ENCODE data around the gene CPEB3.
"Not testable (repeated sequence)": the region's sequence is repeated elsewhere in the genome, so short reads cannot be mapped to it uniquely, and the experiment has no call there.

CPEB3 gene

DNA sequence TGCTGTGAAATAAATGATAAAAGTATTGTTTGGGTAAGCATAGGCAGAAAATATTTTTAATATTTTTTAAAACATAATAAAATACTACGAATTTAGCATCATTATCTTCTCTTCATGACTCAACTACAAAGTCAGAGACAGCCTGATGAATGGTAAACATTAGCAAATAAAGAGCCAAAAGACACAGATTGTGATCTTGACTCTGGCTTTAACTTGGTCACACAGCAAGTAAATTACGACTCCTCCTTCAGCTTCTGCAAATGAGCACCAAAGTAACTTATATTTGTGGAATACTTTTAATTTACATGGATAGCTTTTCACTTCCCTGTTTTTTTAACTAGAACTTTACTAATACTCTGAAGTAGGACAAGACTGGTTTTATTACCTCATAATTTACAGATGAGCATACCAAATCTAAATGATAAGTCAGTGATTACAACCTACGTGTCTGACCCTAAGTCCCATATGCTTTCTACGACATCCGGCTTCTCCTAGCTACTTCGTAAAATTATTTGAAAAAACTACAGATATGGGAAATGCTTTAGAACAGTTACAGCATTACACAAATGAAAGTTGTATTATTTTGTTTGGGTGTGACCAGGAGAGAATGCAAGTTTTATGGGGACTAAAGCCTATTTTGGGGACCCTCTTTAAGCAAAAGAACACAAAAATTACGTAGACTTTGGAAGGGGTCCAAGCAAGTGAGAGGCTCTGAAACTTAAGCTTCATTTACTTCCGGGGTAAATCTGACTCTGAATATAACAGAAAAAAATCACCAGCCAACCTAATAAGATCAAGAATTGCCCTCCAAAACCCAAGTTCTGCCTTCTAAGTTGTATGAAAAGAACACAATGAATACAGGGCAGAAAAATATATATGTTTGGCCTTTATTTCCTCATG, 133.8 kb downstream of the CPEB3 start:
- Histone ChIP-seq H3K4me3 (ENCODE audit: low read length in 2 of 2) (no peak overlapping the region), H3K27me3 (ENCODE audit: control insufficient read depth in 2 of 2, insufficient read depth in 2 of 2, low read length in 2 of 2) (no peaks in the 10 kb centered on the region), H3K36me3 (ENCODE audit: control insufficient read depth in 2 of 2, insufficient read depth in 2 of 2, low read length in 2 of 2) (no peaks in the 10 kb centered on the region), H3K27ac (ENCODE audit: low read depth in 2 of 2, low read length in 2 of 2) (no peak overlapping the region), H3K4me1 (ENCODE audit: control insufficient read depth in 2 of 2, insufficient read depth in 2 of 2, low read length in 2 of 2) (no peaks in the 10 kb centered on the region), H3K9ac (ENCODE audit: low read depth in 1 of 2, low read length in 2 of 2) (no peak overlapping the region), H3K9me3 (ENCODE audit: control insufficient read depth in 2 of 2, low read length in 2 of 2) (no peaks in the 10 kb centered on the region)

DNA sequence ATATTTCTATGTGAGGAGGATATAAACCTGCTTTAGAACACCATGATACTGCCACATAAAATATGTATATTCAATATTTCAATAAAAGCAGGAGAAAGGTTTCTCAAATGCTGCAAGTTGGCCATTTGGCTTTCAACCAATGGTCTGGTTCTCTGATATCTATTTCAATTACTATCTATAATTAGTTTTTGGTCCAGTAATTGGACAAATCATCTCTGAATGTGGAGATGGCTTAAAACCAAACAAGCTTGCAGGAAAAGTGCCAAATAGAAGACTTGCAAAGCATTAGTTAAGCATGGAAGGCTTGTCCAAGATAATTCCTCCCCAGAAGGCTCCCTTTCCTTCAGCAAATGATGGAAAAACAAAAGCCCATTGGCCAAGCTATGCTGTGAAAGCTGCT, 140.1 kb downstream of the CPEB3 start:
- Histone ChIP-seq H3K27me3 (ENCODE audit: control insufficient read depth in 2 of 2, insufficient read depth in 2 of 2, low read length in 2 of 2) (no peaks in the 10 kb centered on the region), H3K27ac (ENCODE audit: low read depth in 2 of 2, low read length in 2 of 2) (no peak overlapping the region), H3K36me3 (ENCODE audit: control insufficient read depth in 2 of 2, insufficient read depth in 2 of 2, low read length in 2 of 2) (no peaks in the 10 kb centered on the region), H3K9ac (ENCODE audit: low read depth in 1 of 2, low read length in 2 of 2) (no peak overlapping the region), H3K4me3 (ENCODE audit: low read length in 2 of 2) (no peak overlapping the region), H3K4me1 (ENCODE audit: control insufficient read depth in 2 of 2, insufficient read depth in 2 of 2, low read length in 2 of 2) (no peaks in the 10 kb centered on the region), H3K9me3 (ENCODE audit: control insufficient read depth in 2 of 2, low read length in 2 of 2) (no peaks in the 10 kb centered on the region)

- H3K4me1 ChIP-seq (ENCODE audit: control insufficient read depth in 2 of 2, insufficient read depth in 2 of 2, low read length in 2 of 2), result no peaks in the 10 kb centered on the region
- no peaks in the 10 kb centered on the region for H3K36me3 ChIP-seq (ENCODE audit: control insufficient read depth in 2 of 2, insufficient read depth in 2 of 2, low read length in 2 of 2)
- no peaks in the 10 kb centered on the region for H3K9me3 ChIP-seq (ENCODE audit: control insufficient read depth in 2 of 2, low read length in 2 of 2)
- no peak overlapping the region for H3K9ac ChIP-seq (ENCODE audit: low read depth in 1 of 2, low read length in 2 of 2)
- no peak overlapping the region for H3K27ac ChIP-seq (ENCODE audit: low read depth in 2 of 2, low read length in 2 of 2)
- no peaks in the 10 kb centered on the region for H3K27me3 ChIP-seq (ENCODE audit: control insufficient read depth in 2 of 2, insufficient read depth in 2 of 2, low read length in 2 of 2)
- no peak overlapping the region for H3K4me3 ChIP-seq (ENCODE audit: low read length in 2 of 2)
Measured at GRCh38 chr10:92149261-92149660, 141.6 kb downstream of the CPEB3 start.

- Histone ChIP-seq H3K9ac (ENCODE audit: low read depth in 1 of 2, low read length in 2 of 2) (no peak overlapping the region), H3K36me3 (ENCODE audit: control insufficient read depth in 2 of 2, insufficient read depth in 2 of 2, low read length in 2 of 2) (no peaks in the 10 kb centered on the region), H3K9me3 (ENCODE audit: control insufficient read depth in 2 of 2, low read length in 2 of 2) (no peaks in the 10 kb centered on the region), H3K27me3 (ENCODE audit: control insufficient read depth in 2 of 2, insufficient read depth in 2 of 2, low read length in 2 of 2) (no peaks in the 10 kb centered on the region), H3K27ac (ENCODE audit: low read depth in 2 of 2, low read length in 2 of 2) (no peak overlapping the region), H3K4me3 (ENCODE audit: low read length in 2 of 2) (no peak overlapping the region), H3K4me1 (ENCODE audit: control insufficient read depth in 2 of 2, insufficient read depth in 2 of 2, low read length in 2 of 2) (peaks cover 0 to 2% of the 10 kb centered on the region in 2 donors)
Measured at GRCh38 chr10:92146781-92147180, 144.1 kb downstream of the CPEB3 start.

GRCh38 chr10:92146107-92146506, 144.8 kb downstream of the CPEB3 start:
- H3K4me1 ChIP-seq (ENCODE audit: control insufficient read depth in 2 of 2, insufficient read depth in 2 of 2, low read length in 2 of 2), result peaks cover 0 to 2% of the 10 kb centered on the region in 2 donors
- H3K4me3 ChIP-seq (ENCODE audit: low read length in 2 of 2), result no peak overlapping the region
- H3K9ac ChIP-seq (ENCODE audit: low read depth in 1 of 2, low read length in 2 of 2), result no peak overlapping the region
- no peaks in the 10 kb centered on the region for H3K27me3 ChIP-seq (ENCODE audit: control insufficient read depth in 2 of 2, insufficient read depth in 2 of 2, low read length in 2 of 2)
- no peaks in the 10 kb centered on the region for H3K9me3 ChIP-seq (ENCODE audit: control insufficient read depth in 2 of 2, low read length in 2 of 2)
- no peaks in the 10 kb centered on the region for H3K36me3 ChIP-seq (ENCODE audit: control insufficient read depth in 2 of 2, insufficient read depth in 2 of 2, low read length in 2 of 2)
- H3K27ac ChIP-seq (ENCODE audit: low read depth in 2 of 2, low read length in 2 of 2), result no peak overlapping the region

DNA sequence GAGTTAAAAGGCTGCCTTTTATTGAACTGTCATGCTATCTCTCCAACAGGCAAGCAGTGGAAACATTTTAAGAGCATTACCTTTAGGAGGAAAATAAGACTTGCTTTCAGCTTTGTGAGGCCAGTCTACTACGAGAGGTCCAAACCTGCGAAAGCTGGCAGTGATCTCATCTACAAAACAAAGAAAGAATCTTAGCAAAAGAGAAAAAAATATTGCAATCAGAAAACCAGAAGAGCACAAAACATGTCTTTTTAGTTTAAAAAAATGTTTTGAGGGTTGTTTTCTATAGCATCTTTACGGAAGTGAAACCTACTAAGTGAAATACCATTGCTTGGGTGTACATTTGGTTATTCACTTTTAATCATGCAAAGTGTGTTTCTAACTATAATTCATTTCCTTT, 147.9 kb downstream of the CPEB3 start:
- peaks cover 0 to 2% of the 10 kb centered on the region in 2 donors for H3K4me1 ChIP-seq (ENCODE audit: control insufficient read depth in 2 of 2, insufficient read depth in 2 of 2, low read length in 2 of 2)
- no peaks in the 10 kb centered on the region for H3K27me3 ChIP-seq (ENCODE audit: control insufficient read depth in 2 of 2, insufficient read depth in 2 of 2, low read length in 2 of 2)
- no peaks in the 10 kb centered on the region for H3K9me3 ChIP-seq (ENCODE audit: control insufficient read depth in 2 of 2, low read length in 2 of 2)
- H3K4me3 ChIP-seq (ENCODE audit: low read length in 2 of 2), result no peak overlapping the region
- peak overlapping the region in 1 of 2 donors; percentile 9 for H3K27ac ChIP-seq (ENCODE audit: low read depth in 2 of 2, low read length in 2 of 2)
- peaks cover 0 to 2% of the 10 kb centered on the region in 2 donors for H3K36me3 ChIP-seq (ENCODE audit: control insufficient read depth in 2 of 2, insufficient read depth in 2 of 2, low read length in 2 of 2)
- no peak overlapping the region for H3K9ac ChIP-seq (ENCODE audit: low read depth in 1 of 2, low read length in 2 of 2)

DNA sequence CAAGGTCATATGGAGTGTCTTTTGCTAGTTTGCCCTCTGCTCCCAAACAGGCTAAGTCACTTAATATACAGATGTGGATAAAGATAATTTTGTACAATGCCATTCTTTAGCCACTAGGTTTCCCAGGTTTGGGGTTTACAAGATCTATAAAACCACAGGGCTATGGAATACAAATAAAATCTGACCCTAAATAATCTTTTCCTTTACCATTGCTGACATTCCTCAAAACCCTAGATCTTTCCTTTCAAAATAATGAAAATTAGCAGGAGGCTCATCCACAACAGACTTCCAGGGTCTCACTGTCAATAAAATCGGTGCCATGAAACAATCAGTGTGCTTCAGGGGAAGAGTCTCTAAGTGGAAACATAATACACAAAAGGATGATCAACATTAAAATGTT, 148.4 kb downstream of the CPEB3 start:
- Histone ChIP-seq H3K36me3 (ENCODE audit: control insufficient read depth in 2 of 2, insufficient read depth in 2 of 2, low read length in 2 of 2) (peaks cover 0 to 2% of the 10 kb centered on the region in 2 donors), H3K9ac (ENCODE audit: low read depth in 1 of 2, low read length in 2 of 2) (no peak overlapping the region), H3K9me3 (ENCODE audit: control insufficient read depth in 2 of 2, low read length in 2 of 2) (no peaks in the 10 kb centered on the region), H3K4me1 (ENCODE audit: control insufficient read depth in 2 of 2, insufficient read depth in 2 of 2, low read length in 2 of 2) (peaks cover 0 to 2% of the 10 kb centered on the region in 2 donors), H3K4me3 (ENCODE audit: low read length in 2 of 2) (no peak overlapping the region), H3K27ac (ENCODE audit: low read depth in 2 of 2, low read length in 2 of 2) (peak overlapping the region in 1 of 2 donors; percentile 9), H3K27me3 (ENCODE audit: control insufficient read depth in 2 of 2, insufficient read depth in 2 of 2, low read length in 2 of 2) (no peaks in the 10 kb centered on the region)

GRCh38 chr10:92141147-92141546, 149.7 kb downstream of the CPEB3 start:
- not testable (repeated sequence) for H3K36me3 ChIP-seq (ENCODE audit: control insufficient read depth in 2 of 2, insufficient read depth in 2 of 2, low read length in 2 of 2); H3K9me3 ChIP-seq (ENCODE audit: control insufficient read depth in 2 of 2, low read length in 2 of 2); H3K9ac ChIP-seq (ENCODE audit: low read depth in 1 of 2, low read length in 2 of 2); H3K27me3 ChIP-seq (ENCODE audit: control insufficient read depth in 2 of 2, insufficient read depth in 2 of 2, low read length in 2 of 2); H3K4me1 ChIP-seq (ENCODE audit: control insufficient read depth in 2 of 2, insufficient read depth in 2 of 2, low read length in 2 of 2); H3K4me3 ChIP-seq (ENCODE audit: low read length in 2 of 2); H3K27ac ChIP-seq (ENCODE audit: low read depth in 2 of 2, low read length in 2 of 2)

DNA sequence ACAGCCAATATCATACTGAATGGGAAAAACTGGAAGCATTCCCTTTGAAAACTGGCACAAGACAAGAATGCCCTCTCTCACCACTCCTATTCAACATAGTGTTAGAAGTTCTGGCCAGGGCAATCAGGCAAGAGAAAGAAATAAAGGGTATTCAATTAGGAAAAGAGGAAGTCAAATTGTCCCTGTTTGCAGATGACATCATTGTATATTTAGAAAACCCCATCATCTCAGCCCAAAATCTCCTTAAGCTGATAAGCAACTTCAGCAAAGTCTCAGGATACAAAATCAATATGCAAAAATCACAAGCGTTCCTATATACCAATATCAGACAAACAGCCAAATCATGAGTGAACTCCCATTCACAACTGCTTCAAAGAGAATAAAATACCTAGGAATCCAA, 156.8 kb downstream of the CPEB3 start:
- H3K9ac ChIP-seq (ENCODE audit: low read depth in 1 of 2, low read length in 2 of 2); H3K9me3 ChIP-seq (ENCODE audit: control insufficient read depth in 2 of 2, low read length in 2 of 2); H3K4me3 ChIP-seq (ENCODE audit: low read length in 2 of 2); H3K27ac ChIP-seq (ENCODE audit: low read depth in 2 of 2, low read length in 2 of 2); H3K36me3 ChIP-seq (ENCODE audit: control insufficient read depth in 2 of 2, insufficient read depth in 2 of 2, low read length in 2 of 2); H3K4me1 ChIP-seq (ENCODE audit: control insufficient read depth in 2 of 2, insufficient read depth in 2 of 2, low read length in 2 of 2); H3K27me3 ChIP-seq (ENCODE audit: control insufficient read depth in 2 of 2, insufficient read depth in 2 of 2, low read length in 2 of 2): not testable (repeated sequence)

- H3K36me3 ChIP-seq (ENCODE audit: control insufficient read depth in 2 of 2, insufficient read depth in 2 of 2, low read length in 2 of 2), result no peaks in the 10 kb centered on the region
Measured at GRCh38 chr10:92131275-92131820, 159.5 kb downstream of the CPEB3 start.

More at GRCh38 chr10:92131275-92131820, 159.5 kb downstream of the CPEB3 start:
- no peak overlapping the region for H3K27ac ChIP-seq (ENCODE audit: low read depth in 2 of 2, low read length in 2 of 2)
- no peaks in the 10 kb centered on the region for H3K9me3 ChIP-seq (ENCODE audit: control insufficient read depth in 2 of 2, low read length in 2 of 2)
- H3K4me1 ChIP-seq (ENCODE audit: control insufficient read depth in 2 of 2, insufficient read depth in 2 of 2, low read length in 2 of 2), result no peaks in the 10 kb centered on the region
- no peak overlapping the region for H3K9ac ChIP-seq (ENCODE audit: low read depth in 1 of 2, low read length in 2 of 2)
- H3K4me3 ChIP-seq (ENCODE audit: low read length in 2 of 2), result no peak overlapping the region
- H3K27me3 ChIP-seq (ENCODE audit: control insufficient read depth in 2 of 2, insufficient read depth in 2 of 2, low read length in 2 of 2), result no peaks in the 10 kb centered on the region
